MCF 10A (cell line): Measurements from ENCODE around the gene KIF20A. TPM values are rescaled to one million over a fixed set of nuclear protein-coding genes. Genes with fewer than 3 reads are reported as not detected.
"Not testable (repeated sequence)": the region's sequence is repeated elsewhere in the genome, so short reads cannot be mapped to it uniquely, and the experiment has no call there.

ENCODE experiments used
- BruUV-seq: library from RNA; stranded (reverse); fragments of 400-500 nt; replicated peaks from 2 replicates; lab custom pipeline; 2021; lab: Mats Ljungman, UMichigan
- CTCF ChIA-PET: fragments of 300-600 bp; sonication (Branson Sonifier 250); formaldehyde crosslinking; extraction: SDS; loops from one replicate; lab custom pipeline; 2021; ENCODE audit warnings: antibody characterized with exemption, inconsistent platforms; lab: Yijun Ruan, JAX
- POLR2A ChIA-PET: fragments of 300-600, 350-650 bp; sonication (Branson Sonifier 250); formaldehyde crosslinking; extraction: SDS; loops from one replicate; lab custom pipeline; 2020; ENCODE audit warnings: antibody characterized with exemption, inconsistent platforms; lab: Yijun Ruan, JAX
- DNase-seq: peaks from one replicate; pipeline ENCODE4 v3.0.0-alpha.2; 2018; ENCODE audit not compliant: unreplicated experiment
- H3K27ac Mint-ChIP-seq: one replicate; pipeline ENCODE4 v1.8.0; 2022; ENCODE audit warnings: mild to moderate bottlenecking, low read depth, mixed read lengths; ENCODE audit not compliant: unreplicated experiment
- H3K27me3 Mint-ChIP-seq: one replicate; pipeline ENCODE4 v1.8.0; 2022; ENCODE audit warnings: mixed read lengths; ENCODE audit not compliant: insufficient read depth, unreplicated experiment
- H3K36me3 Mint-ChIP-seq: one replicate; pipeline ENCODE4 v1.8.0; 2022; ENCODE audit warnings: mild to moderate bottlenecking, moderate library complexity, mixed read lengths; ENCODE audit not compliant: insufficient read depth, unreplicated experiment
- H3K4me1 Mint-ChIP-seq: one replicate; pipeline ENCODE4 v1.8.0; 2022; ENCODE audit warnings: mixed read lengths; ENCODE audit not compliant: insufficient read depth, unreplicated experiment
- H3K4me3 Mint-ChIP-seq: one replicate; pipeline ENCODE4 v1.8.0; 2022; ENCODE audit warnings: mild to moderate bottlenecking, moderate library complexity, mixed read lengths; ENCODE audit not compliant: unreplicated experiment
- H3K9me3 Mint-ChIP-seq: one replicate; pipeline ENCODE4 v1.8.0; 2022; ENCODE audit warnings: mixed read lengths; ENCODE audit not compliant: unreplicated experiment
- intact Hi-C: fragments of 100-400 bp; cut with micrococcal nuclease; formaldehyde crosslinking; loops from 2 replicates; pipeline ENCODE4 v1.14.1; 2022
- total RNA-seq: library from RNA; stranded (reverse); gene quantifications from 2 replicates; pipeline ENCODE4 v1.2.3, GENCODE V29; 2022
- TF ChIP-seq, protein P1 (sequence below): fragments of 200-600 bp; IDR thresholded peaks from one replicate; pipeline ENCODE4 v1.8.0; 2022; ENCODE audit warnings: antibody characterized with exemption, mild to moderate bottlenecking; ENCODE audit not compliant: unreplicated experiment

Gene KIF20A
- total RNA-seq, 1 experiment from 2014 or later, result 30.6 TPM

DNA sequence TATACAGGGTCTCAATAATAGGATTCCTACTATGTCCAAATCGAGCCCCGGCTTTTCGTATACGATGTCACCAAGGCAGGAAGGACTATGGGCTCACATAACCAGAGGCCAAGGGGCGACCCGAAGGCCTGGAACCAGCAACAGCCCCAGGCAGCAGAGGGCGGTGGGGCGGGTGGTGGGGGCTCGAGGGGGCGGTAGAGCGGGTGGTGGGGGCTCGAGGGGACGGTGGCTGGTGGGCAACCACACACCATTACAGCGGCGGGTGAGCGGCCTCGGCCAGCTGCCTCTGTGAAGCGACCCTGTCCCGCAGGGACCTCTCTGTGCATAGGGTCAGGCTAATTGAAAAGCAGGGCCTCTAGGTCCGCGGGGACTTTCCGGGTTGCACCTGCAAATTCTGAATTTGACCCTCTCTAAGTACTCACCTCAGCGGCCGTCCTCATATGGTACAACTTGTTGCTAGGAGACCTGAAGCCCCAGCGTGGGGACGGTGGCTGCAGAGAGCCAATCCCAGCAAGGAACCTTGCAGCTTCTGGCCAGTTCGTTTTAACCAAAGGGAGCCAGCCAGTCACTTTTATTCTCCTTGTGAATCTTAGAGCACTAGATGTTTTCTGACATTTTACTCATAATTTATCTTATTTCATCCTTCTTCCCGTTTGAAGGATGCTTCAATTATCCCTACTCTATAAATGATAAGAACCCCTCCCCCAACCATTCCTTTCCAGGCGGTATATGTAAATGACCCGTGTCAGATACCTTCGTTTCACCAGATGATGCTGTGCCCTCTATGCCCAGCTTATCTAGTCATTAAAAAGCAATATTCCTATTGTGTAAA lies 39.7 kb upstream of the KIF20A start, which contains the start of gene NME5:
Gene NME5 (minus strand): TSS at position 480 of the 832 bp plus-strand sequence. CDS start 648 bp downstream, outside the sequence.
- no peaks in the 10 kb centered on the region for H3K4me1 Mint-ChIP-seq
- no TSS peak for BruUV-seq
- intact Hi-C loops, result no loop called here
- H3K27ac Mint-ChIP-seq, result no peak within 1 kb of the TSS
- TF ChIP-seq, protein P1, sequence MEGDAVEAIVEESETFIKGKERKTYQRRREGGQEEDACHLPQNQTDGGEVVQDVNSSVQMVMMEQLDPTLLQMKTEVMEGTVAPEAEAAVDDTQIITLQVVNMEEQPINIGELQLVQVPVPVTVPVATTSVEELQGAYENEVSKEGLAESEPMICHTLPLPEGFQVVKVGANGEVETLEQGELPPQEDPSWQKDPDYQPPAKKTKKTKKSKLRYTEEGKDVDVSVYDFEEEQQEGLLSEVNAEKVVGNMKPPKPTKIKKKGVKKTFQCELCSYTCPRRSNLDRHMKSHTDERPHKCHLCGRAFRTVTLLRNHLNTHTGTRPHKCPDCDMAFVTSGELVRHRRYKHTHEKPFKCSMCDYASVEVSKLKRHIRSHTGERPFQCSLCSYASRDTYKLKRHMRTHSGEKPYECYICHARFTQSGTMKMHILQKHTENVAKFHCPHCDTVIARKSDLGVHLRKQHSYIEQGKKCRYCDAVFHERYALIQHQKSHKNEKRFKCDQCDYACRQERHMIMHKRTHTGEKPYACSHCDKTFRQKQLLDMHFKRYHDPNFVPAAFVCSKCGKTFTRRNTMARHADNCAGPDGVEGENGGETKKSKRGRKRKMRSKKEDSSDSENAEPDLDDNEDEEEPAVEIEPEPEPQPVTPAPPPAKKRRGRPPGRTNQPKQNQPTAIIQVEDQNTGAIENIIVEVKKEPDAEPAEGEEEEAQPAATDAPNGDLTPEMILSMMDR, result no peak
- no peaks in the 10 kb centered on the region for H3K9me3 Mint-ChIP-seq
- no peaks in the 10 kb centered on the region for H3K27me3 Mint-ChIP-seq
- DNase-seq, result no peak
- H3K4me3 Mint-ChIP-seq, result peak within 1 kb of the TSS; percentile 21
- ChIA-PET CTCF (interaction anchor here (0.6 to 7.3 kb wide), 7 partner anchors 12 to 496 kb away, joined by 3 to 46 read pairs (median 3); no protein-coding TSS in a partner anchor), POLR2A (interaction anchor here (0.9 to 2.1 kb wide), 5 partner anchors 10 to 386 kb away, joined by 3 to 8 read pairs (median 4); partner anchors contain the start of genes BRD8, FAM13B and WNT8A)
- no peaks in the 10 kb centered on the region for H3K36me3 Mint-ChIP-seq

DNA sequence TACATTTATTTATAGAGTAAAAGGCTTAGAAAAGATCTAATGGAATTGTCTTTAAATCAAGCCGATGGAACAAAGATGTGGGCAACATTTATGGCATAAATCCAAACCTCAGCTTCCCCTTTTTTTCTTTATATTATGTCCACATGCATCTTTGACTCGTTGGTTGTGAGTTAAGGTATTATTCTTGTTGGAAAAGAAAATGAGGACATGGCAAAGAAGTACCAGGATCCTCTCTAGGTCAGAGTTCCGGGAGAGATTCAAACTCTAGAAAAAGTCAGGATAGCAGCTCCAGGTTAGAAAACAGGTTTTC lies 39.2 kb upstream of the KIF20A start:
- CTCF ChIA-PET, result interaction anchor here (0.6 to 7.3 kb wide), 10 partner anchors 10 to 496 kb away, joined by 3 to 46 read pairs (median 3); no protein-coding TSS in a partner anchor
- TF ChIP-seq, protein P1, result no peak
- no peak overlapping the region for H3K4me3 Mint-ChIP-seq
- H3K27ac Mint-ChIP-seq, result no peak overlapping the region
- no peaks in the 10 kb centered on the region for H3K27me3 Mint-ChIP-seq
- intact Hi-C loops, result no loop called here
- no peaks in the 10 kb centered on the region for H3K4me1 Mint-ChIP-seq
- DNase-seq, result no peak
- H3K36me3 Mint-ChIP-seq, result no peaks in the 10 kb centered on the region
- no TSS peak for BruUV-seq
- POLR2A ChIA-PET, result interaction anchor here (1.3 to 2.1 kb wide), 4 partner anchors 9 to 107 kb away, joined by 3 to 8 read pairs (median 4); partner anchors contain the start of genes BRD8, FAM13B and WNT8A
- H3K9me3 Mint-ChIP-seq, result no peaks in the 10 kb centered on the region

DNA sequence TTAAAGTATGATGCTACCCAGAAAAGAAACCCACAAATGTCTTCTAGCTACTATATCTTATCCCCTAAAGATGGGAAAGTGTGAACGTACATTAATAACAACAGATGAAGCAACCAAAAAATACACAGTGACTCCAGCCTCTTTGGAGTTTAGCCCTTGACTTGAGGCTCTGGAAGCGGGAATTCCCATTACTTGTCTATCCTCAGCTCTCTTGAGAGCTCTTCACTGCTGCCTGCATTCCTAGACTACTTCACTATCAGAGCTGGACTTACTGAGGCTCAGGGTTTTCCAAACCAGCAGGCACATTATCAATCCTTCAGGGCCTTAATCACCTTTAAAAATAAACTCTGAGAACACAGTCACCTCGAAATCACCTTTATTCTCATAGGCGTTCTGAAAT lies 38.6 kb upstream of the KIF20A start:
- Mint-ChIP-seq H3K36me3 (no peaks in the 10 kb centered on the region), H3K4me3 (no peak overlapping the region), H3K9me3 (no peaks in the 10 kb centered on the region), H3K27ac (no peak overlapping the region), H3K27me3 (no peaks in the 10 kb centered on the region), H3K4me1 (no peaks in the 10 kb centered on the region)
- ChIA-PET POLR2A (interaction anchor here (0.6 to 2.1 kb wide), 4 partner anchors 38 to 302 kb away, joined by 4 to 8 read pairs (median 4); partner anchors contain the start of genes BRD8, FAM13B and WNT8A), CTCF (interaction anchor here (0.6 to 7.3 kb wide), 8 partner anchors 10 to 461 kb away, joined by 3 to 46 read pairs (median 4); no protein-coding TSS in a partner anchor)
- intact Hi-C loops, result no loop called here
- TF ChIP-seq, protein P1, result no peak
- DNase-seq, result no peak
- BruUV-seq, result no TSS peak

DNA sequence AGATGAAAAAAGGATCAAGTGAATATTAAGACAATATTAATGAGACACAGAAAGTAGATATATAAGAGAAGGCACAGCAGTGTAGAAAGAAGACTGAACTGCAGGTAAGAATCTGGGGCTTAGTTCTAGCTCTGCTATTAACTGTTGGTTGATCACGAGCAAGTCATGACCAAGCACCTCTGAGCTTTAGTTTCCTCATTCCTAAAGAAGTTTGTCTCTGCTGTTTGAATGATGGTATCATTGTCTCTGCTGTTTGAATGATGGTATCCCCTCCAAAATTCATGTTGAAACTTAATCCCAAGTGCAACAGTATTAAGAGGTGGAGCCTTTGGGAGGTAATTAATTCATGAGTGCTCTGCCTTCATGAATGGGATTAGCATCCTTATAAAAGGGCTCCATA lies 37.2 kb upstream of the KIF20A start:
- H3K36me3 Mint-ChIP-seq, result no peaks in the 10 kb centered on the region
- no TSS peak for BruUV-seq
- CTCF ChIA-PET, result interaction anchor here (0.6 to 7.3 kb wide), 6 partner anchors 8 to 406 kb away, joined by 3 to 46 read pairs (median 4); no protein-coding TSS in a partner anchor
- H3K4me1 Mint-ChIP-seq, result no peaks in the 10 kb centered on the region
- H3K27ac Mint-ChIP-seq, result no peak overlapping the region
- no peaks in the 10 kb centered on the region for H3K9me3 Mint-ChIP-seq
- TF ChIP-seq, protein P1, result no peak
- intact Hi-C loops, result no loop called here
- DNase-seq, result no peak
- POLR2A ChIA-PET, result no interaction called here
- H3K27me3 Mint-ChIP-seq, result no peaks in the 10 kb centered on the region
- H3K4me3 Mint-ChIP-seq, result no peak overlapping the region

DNA sequence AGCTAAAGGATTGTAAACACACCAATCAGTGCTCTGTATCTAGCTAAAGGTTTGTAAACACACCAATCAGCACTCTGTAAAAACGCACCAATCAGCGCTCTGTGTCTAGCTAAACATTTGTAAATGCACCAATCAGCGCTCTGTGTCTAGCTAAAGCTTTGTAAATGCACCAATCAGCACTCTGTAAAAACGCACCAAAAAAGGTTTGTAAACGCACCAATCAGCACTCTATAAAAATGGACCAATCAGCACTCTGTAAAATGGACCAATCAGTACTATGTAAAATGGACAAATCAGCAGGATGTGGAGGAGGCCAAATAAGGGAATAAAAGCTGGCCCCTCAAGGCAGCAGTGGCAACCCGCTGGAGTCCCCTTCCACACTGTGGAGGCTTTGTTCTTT lies 35.3 kb upstream of the KIF20A start:
- ChIA-PET CTCF (interaction anchor here (1.1 to 7.3 kb wide), 6 partner anchors 10 to 364 kb away, joined by 3 to 46 read pairs (median 10); no protein-coding TSS in a partner anchor), POLR2A (interaction anchor here (0.6 to 1.3 kb wide), 4 partner anchors 9 to 487 kb away, joined by 3 to 4 read pairs (median 4); no protein-coding TSS in a partner anchor)
- H3K27ac Mint-ChIP-seq, DNase-seq, intact Hi-C loops, H3K4me1 Mint-ChIP-seq, H3K9me3 Mint-ChIP-seq, H3K36me3 Mint-ChIP-seq, H3K27me3 Mint-ChIP-seq, H3K4me3 Mint-ChIP-seq, BruUV-seq: not testable (repeated sequence)
